Measurements from ENCODE around the gene GFPT1. TPM values are rescaled to one million over a fixed set of nuclear protein-coding genes. Genes with fewer than 3 reads are reported as not detected.

GFPT1 gene
- total RNA-seq, 1 donor from 2014 or later, result 52.8 TPM

DNA sequence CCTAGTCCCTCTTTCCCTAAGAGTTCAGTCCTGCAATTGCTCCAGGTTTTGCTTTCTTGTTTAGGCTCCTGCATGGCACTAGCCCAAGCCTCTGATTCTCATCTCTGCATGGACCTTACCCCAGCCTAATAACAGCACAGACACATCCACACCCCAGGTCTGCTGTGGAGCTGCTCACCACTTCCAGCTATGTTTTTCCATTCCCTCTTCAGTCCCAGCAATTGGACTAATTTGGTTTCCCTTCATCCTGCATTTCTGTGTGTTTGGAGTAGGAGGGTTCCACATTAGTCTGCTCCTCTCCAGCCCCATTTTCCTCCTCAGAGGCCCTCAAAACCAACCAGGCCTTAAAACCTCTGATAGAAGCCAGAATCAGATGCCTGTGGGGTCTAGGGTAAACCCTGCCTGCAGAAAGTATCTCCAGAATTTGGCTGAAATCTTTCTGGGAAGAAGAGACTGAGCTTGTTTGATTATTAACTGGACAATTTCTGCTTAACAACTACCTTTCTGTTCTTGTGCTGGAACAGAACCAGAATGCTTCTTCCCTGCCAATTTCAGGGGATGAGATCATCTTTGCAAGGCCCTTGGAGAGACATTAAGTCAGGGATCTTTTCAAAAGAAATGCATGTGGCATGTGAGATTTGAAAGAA, 95.9 kb downstream of the GFPT1 start:
- peaks cover 5% of the 10 kb centered on the region for H3K36me3 Mint-ChIP-seq (ENCODE audit: low read depth, unreplicated experiment)
- no peak overlapping the region for H3K4me3 Mint-ChIP-seq (ENCODE audit: unreplicated experiment)
- H3K27me3 Mint-ChIP-seq (ENCODE audit: unreplicated experiment), result peaks cover 7% of the 10 kb centered on the region
- TF ChIP-seq, protein P1, sequence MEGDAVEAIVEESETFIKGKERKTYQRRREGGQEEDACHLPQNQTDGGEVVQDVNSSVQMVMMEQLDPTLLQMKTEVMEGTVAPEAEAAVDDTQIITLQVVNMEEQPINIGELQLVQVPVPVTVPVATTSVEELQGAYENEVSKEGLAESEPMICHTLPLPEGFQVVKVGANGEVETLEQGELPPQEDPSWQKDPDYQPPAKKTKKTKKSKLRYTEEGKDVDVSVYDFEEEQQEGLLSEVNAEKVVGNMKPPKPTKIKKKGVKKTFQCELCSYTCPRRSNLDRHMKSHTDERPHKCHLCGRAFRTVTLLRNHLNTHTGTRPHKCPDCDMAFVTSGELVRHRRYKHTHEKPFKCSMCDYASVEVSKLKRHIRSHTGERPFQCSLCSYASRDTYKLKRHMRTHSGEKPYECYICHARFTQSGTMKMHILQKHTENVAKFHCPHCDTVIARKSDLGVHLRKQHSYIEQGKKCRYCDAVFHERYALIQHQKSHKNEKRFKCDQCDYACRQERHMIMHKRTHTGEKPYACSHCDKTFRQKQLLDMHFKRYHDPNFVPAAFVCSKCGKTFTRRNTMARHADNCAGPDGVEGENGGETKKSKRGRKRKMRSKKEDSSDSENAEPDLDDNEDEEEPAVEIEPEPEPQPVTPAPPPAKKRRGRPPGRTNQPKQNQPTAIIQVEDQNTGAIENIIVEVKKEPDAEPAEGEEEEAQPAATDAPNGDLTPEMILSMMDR (IDR thresholded peaks at IDR 0.05; ENCODE audit: unreplicated experiment), result no peak
- no peaks in the 10 kb centered on the region for H3K4me1 Mint-ChIP-seq (ENCODE audit: unreplicated experiment)
- no peak overlapping the region for H3K27ac Mint-ChIP-seq (ENCODE audit: unreplicated experiment)
- H3K9me3 Mint-ChIP-seq (ENCODE audit: unreplicated experiment), result no peaks in the 10 kb centered on the region
- DNase-seq (ENCODE audit: low spot score), result no peak

DNA sequence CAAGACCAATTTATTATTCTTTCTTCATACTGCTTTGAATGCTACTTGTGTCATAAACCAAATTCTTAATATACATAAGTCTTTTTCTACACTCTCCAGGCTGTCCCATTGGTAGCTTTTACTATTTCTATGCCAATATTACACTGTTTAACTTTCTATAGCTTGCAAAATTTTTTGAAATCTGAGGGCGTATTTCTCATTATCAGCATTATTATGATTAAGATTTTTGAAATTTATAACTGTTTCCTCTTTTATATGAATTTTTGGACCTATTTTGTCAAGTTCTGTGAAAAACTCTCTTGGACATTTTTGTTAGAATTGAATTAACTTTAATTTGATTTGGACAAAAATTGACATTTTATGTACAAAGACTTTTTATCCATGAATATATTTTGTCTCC, 98.6 kb downstream of the GFPT1 start:
- no peaks in the 10 kb centered on the region for H3K9me3 Mint-ChIP-seq (ENCODE audit: unreplicated experiment)
- H3K36me3 Mint-ChIP-seq (ENCODE audit: low read depth, unreplicated experiment), result no peaks in the 10 kb centered on the region
- no peak overlapping the region for H3K4me3 Mint-ChIP-seq (ENCODE audit: unreplicated experiment)
- TF ChIP-seq, protein P1 (IDR thresholded peaks at IDR 0.05; ENCODE audit: unreplicated experiment), result no peak
- H3K4me1 Mint-ChIP-seq (ENCODE audit: unreplicated experiment), result peaks cover 7% of the 10 kb centered on the region
- no peaks in the 10 kb centered on the region for H3K27me3 Mint-ChIP-seq (ENCODE audit: unreplicated experiment)
- DNase-seq (ENCODE audit: low spot score), result no peak
- no peak overlapping the region for H3K27ac Mint-ChIP-seq (ENCODE audit: unreplicated experiment)

DNA sequence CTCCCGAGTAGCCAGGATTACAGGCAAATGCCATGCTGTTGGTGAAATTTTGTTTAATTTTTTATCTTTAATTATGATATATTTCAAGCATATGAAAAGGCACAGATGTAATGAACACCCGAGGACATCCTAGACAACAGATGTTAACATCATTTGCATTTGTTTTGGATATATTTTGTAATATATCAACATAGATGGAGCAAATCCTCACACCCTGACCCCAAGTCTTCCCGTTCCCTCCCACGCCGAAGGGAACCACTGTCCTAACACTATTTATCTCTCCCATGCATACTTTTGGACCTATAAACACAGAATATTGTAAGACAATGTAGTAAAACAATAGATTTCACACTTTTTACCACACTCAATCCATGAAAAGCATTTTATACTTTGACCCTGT, 99.5 kb downstream of the GFPT1 start:
- Mint-ChIP-seq H3K27me3 (ENCODE audit: unreplicated experiment) (no peaks in the 10 kb centered on the region), H3K27ac (ENCODE audit: unreplicated experiment) (no peak overlapping the region), H3K9me3 (ENCODE audit: unreplicated experiment) (no peaks in the 10 kb centered on the region), H3K36me3 (ENCODE audit: low read depth, unreplicated experiment) (no peaks in the 10 kb centered on the region), H3K4me1 (ENCODE audit: unreplicated experiment) (peaks cover 7% of the 10 kb centered on the region), H3K4me3 (ENCODE audit: unreplicated experiment) (no peak overlapping the region)
- TF ChIP-seq, protein P1 (IDR thresholded peaks at IDR 0.05; ENCODE audit: unreplicated experiment), result no peak
- no peak for DNase-seq (ENCODE audit: low spot score)

DNA sequence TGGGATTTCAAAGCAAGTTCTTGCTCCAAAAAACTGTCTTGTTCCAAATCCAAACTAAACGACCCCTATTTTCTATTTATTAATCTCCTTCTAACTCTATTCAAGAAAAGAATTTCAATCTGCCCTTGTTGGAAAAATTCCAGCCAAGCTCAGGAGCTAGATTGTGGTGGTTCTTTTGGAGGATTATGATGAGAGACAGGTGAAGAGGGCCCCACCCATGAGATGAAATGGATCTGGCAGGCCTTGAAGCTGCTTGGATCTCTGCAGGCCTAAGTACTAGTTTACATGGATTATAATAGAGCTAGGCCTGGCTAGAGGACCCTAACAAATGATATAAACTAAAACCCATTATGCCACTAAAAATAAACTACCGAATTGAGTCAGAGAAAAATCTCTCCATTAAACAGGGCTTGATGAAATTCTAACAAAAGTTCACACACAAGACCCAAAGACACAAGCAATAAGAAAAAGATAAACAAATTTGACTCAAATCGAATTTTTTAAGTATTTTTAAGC, 101.6 kb downstream of the GFPT1 start:
- Mint-ChIP-seq H3K9me3 (ENCODE audit: unreplicated experiment) (no peaks in the 10 kb centered on the region), H3K27me3 (ENCODE audit: unreplicated experiment) (no peaks in the 10 kb centered on the region), H3K4me3 (ENCODE audit: unreplicated experiment) (no peak overlapping the region), H3K4me1 (ENCODE audit: unreplicated experiment) (peaks cover 7% of the 10 kb centered on the region), H3K27ac (ENCODE audit: unreplicated experiment) (no peak overlapping the region), H3K36me3 (ENCODE audit: low read depth, unreplicated experiment) (no peaks in the 10 kb centered on the region)
- no peak for DNase-seq (ENCODE audit: low spot score)
- TF ChIP-seq, protein P1 (IDR thresholded peaks at IDR 0.05; ENCODE audit: unreplicated experiment), result no peak

DNA sequence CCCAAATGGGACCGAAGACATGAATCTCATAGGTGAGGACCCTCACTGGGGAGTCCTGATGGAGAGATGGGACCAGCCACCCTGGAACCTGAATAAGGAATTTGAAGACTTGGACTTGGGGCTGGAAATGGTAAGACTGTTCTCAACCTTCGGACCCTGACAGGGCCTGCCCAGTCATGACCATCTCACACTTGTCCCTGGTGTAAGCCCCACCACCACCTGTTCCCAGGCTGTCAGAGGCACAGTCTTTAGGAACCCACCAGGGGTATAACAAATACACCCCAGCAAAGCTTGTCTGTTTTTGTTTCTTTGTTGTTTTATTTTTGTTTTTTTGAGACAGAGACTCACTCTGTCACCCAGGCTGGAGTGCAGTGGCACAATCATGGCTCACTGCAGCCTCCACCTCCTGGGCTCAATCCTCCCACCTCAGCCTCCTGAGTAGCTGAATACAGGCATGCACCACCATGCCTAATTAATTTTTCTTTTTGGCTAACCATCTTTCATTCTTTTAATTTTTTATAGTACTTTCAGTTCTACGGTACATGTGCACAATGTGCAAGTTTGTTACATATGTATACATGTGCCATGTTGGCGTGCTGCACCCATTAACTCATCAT, 106.1 kb downstream of the GFPT1 start:
- H3K4me1 Mint-ChIP-seq (ENCODE audit: unreplicated experiment), result peaks cover 7% of the 10 kb centered on the region
- H3K4me3 Mint-ChIP-seq (ENCODE audit: unreplicated experiment), result no peak overlapping the region
- DNase-seq (ENCODE audit: low spot score), result no peak
- TF ChIP-seq, protein P1 (IDR thresholded peaks at IDR 0.05; ENCODE audit: unreplicated experiment), result no peak
- H3K27me3 Mint-ChIP-seq (ENCODE audit: unreplicated experiment), result no peaks in the 10 kb centered on the region
- no peaks in the 10 kb centered on the region for H3K9me3 Mint-ChIP-seq (ENCODE audit: unreplicated experiment)
- H3K27ac Mint-ChIP-seq (ENCODE audit: unreplicated experiment), result no peak overlapping the region
- no peaks in the 10 kb centered on the region for H3K36me3 Mint-ChIP-seq (ENCODE audit: low read depth, unreplicated experiment)

Data from endothelial cell (in vitro differentiated cells).